ENCODE data around the gene SPINDOC.

GRCh38 chr11:63770763-63771162, 42.5 kb upstream of the SPINDOC start:
- no peak for TF ChIP-seq POLR2A (conservative IDR thresholded peaks at IDR 0.05)
- TF ChIP-seq KAT7 (CRISPR knock-in tag; IDR thresholded peaks at IDR 0.05; ENCODE audit: borderline replicate concordance): no peak

All from K562 (cell line).